Body of pancreas (tissue), 4 donors: Measurements from ENCODE around the gene MAN2A2. TPM values are rescaled to one million over a fixed set of nuclear protein-coding genes. Genes with fewer than 3 reads are reported as not detected.
A peak's percentile ranks its signal among the peaks of the same experiment; 100 is the strongest.

Source experiments
- ATAC-seq: fragments of 150-250 bp; one replicate; pipeline ENCODE4 v1.9.1; 2016
- DNase-seq, 4 donors: peaks; one replicate each; pipeline ENCODE4 v3.0.0-alpha.2; 2019
- H3K27ac ChIP-seq, 4 donors: fragments of 200-600 bp; sonication (generic); 1 replicate in 3 of 4; 2 replicates in 1 of 4; pipeline versions ENCODE4 v1.5.1 to v1.6.1; 2016 to 2019; ENCODE audit warnings: mild to moderate bottlenecking in 1 of 4, mixed read lengths in 1 of 4, moderate library complexity in 1 of 4
- H3K27me3 ChIP-seq, 2 donors: fragments of 200-600 bp; sonication (generic); one replicate each; pipeline ENCODE4 v1.6.0; 2016; ENCODE audit warnings: mild to moderate bottlenecking in 1 of 2
- H3K36me3 ChIP-seq, 2 donors: fragments of 200-600 bp; sonication (generic); replicated peaks in 1 of 2; 2 replicates each; pipeline ENCODE4 v1.5.1; 2016; ENCODE audit warnings: low read depth in 2 of 2; ENCODE audit not compliant: insufficient read depth in 1 of 2
- H3K4me1 ChIP-seq: fragments of 200-600 bp; sonication (generic); one replicate; pipeline ENCODE4 v1.6.0; 2016
- H3K4me3 ChIP-seq, 2 donors: fragments of 200-600 bp; sonication (generic); 1 replicate in 1 of 2; 2 replicates in 1 of 2; pipeline ENCODE4 v1.5.1; 2016 to 2019
- H3K9me3 ChIP-seq, 3 donors: fragments of 200-600 bp; sonication (generic); 1 replicate in 2 of 3; 2 replicates in 1 of 3; pipeline ENCODE4 v1.5.1; 2016
- POLR2A ChIP-seq, 3 donors: fragments of 450-650 bp; IDR thresholded peaks; one replicate each; pipeline ENCODE4 v1.6.1; 2016; ENCODE audit warnings: antibody characterized with exemption in 3 of 3, mild to moderate bottlenecking in 2 of 3
- WGBS, 2 donors: methylation state at CpG; one replicate each; pipeline ENCODE4 v1.1.5; 2017; 5-methylcytosine and 5-hydroxymethylcytosine counted together
- intact Hi-C: fragments of 100-400 bp; cut with DNase I; formaldehyde crosslinking; loops from one replicate; pipeline ENCODE4 v1.15.1; 2023
- total RNA-seq, 2 donors: library from RNA; depleted of rRNA; stranded (reverse); fragments of >200 nt; gene quantifications; one replicate each; pipeline ENCODE4 v1.1.0, GENCODE V29; 2016
- TF ChIP-seq, protein P1 (sequence below), 7 experiments: fragments of 450-650 bp in 4 of 7; fragments of 200-600 bp in 3 of 7; sonication (generic) in 3 of 7; IDR thresholded peaks; one replicate each; pipeline ENCODE4 v1.5.1; 2016 to 2019; ENCODE audit warnings: antibody characterized with exemption in 7 of 7

The MAN2A2 gene
- total RNA-seq, 2 donors from 2014 or later = 78.9 to 138 TPM

DNA sequence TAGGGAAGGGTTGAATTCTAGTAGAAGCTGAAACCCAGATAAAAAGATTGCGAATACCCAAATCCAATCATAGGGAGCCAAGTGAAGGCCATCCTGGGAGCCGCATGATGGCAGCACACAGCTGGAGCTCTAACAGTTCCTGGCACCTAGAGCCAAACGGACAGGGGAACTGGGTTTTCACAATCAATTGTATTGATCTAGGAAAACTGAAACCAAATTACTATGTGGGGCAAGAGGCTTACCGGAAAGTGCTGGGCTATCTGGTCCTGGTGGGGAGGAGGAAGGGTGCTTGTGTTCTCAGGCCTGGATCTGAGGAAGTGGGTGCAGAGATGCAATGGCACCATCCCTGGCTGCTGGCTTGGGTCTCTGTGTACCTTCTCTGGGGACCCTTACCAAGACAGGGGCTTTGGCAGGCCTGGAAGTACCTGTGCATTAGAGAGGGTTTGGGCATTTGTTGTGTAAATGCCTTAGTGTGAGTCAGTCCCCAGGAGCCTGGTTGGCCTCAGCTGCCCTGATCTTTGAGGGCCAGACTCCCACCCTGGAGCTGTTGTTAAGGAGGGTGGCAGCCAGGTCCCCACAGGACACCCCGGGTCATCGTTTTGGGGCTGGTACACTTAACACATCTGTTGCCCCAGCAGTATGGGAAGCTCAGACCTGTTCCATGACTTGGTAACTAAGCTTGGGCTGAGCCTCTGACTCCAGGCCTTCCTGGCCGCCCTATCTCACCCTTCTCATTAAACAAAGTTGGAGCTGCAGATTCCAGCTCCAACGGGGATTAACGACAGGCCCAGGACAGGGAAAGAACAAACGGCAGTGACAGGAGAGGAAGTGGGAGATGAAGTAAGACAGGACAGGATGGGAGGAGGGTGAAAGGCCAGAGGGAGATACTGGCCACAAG lies 43.6 kb upstream of the MAN2A2 start:
- peak; percentile 69 for ATAC-seq
- Histone ChIP-seq H3K27me3 (no peaks in the 10 kb centered on the region), H3K4me1 (peaks cover 37% of the 10 kb centered on the region), H3K4me3 (no peak overlapping the region), H3K36me3 (no peaks in the 10 kb centered on the region), H3K9me3 (no peaks in the 10 kb centered on the region), H3K27ac (peak overlapping the region; percentile 65 to 75 (median 69))
- intact Hi-C loops = no loop called here
- no peak for TF ChIP-seq POLR2A (IDR thresholded peaks at IDR 0.05)
- TF ChIP-seq, protein P1, sequence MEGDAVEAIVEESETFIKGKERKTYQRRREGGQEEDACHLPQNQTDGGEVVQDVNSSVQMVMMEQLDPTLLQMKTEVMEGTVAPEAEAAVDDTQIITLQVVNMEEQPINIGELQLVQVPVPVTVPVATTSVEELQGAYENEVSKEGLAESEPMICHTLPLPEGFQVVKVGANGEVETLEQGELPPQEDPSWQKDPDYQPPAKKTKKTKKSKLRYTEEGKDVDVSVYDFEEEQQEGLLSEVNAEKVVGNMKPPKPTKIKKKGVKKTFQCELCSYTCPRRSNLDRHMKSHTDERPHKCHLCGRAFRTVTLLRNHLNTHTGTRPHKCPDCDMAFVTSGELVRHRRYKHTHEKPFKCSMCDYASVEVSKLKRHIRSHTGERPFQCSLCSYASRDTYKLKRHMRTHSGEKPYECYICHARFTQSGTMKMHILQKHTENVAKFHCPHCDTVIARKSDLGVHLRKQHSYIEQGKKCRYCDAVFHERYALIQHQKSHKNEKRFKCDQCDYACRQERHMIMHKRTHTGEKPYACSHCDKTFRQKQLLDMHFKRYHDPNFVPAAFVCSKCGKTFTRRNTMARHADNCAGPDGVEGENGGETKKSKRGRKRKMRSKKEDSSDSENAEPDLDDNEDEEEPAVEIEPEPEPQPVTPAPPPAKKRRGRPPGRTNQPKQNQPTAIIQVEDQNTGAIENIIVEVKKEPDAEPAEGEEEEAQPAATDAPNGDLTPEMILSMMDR (IDR thresholded peaks at IDR 0.05) = peak; percentile 18 to 73 (median 68)
- WGBS, 2 donors = 22 to 28% methylated on average over 10 of the region's 10 CpGs
- DNase-seq = peak; percentile 69 to 80 (median 78)

DNA sequence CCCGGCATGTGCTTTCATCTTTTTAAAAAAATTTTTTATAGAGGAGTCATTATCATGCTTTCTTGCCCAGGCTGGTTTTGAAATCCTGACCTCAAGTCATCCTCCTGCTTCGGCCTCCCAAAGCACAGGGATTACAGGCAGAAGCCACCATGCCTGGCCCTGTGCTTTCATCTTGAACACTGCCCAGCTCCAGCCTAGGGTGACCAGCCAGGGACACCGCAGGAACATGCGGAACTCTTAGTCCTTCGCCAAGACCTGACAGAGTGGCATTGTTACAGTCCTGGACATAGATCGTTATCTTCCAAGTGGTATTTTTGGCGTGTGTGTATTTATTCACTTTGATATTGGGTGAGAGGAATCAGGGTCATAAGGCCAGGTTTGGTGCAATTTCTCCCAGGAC lies 42.7 kb upstream of the MAN2A2 start:
- TF ChIP-seq, protein P1 (IDR thresholded peaks at IDR 0.05) = no peak
- no peak for TF ChIP-seq POLR2A (IDR thresholded peaks at IDR 0.05)
- DNase-seq (peak; percentile 61 to 75 (median 70)), ATAC-seq (peak; percentile 79)
- no peaks in the 10 kb centered on the region for H3K9me3 ChIP-seq
- H3K4me1 ChIP-seq = peaks cover 37% of the 10 kb centered on the region
- no peak overlapping the region for H3K4me3 ChIP-seq
- intact Hi-C loops = no loop called here
- 34 to 48% methylated on average over 7 of the region's 7 CpGs for WGBS, 2 donors
- H3K27me3 ChIP-seq = no peaks in the 10 kb centered on the region
- peak overlapping the region; percentile 68 to 75 (median 72) for H3K27ac ChIP-seq
- no peaks in the 10 kb centered on the region for H3K36me3 ChIP-seq

DNA sequence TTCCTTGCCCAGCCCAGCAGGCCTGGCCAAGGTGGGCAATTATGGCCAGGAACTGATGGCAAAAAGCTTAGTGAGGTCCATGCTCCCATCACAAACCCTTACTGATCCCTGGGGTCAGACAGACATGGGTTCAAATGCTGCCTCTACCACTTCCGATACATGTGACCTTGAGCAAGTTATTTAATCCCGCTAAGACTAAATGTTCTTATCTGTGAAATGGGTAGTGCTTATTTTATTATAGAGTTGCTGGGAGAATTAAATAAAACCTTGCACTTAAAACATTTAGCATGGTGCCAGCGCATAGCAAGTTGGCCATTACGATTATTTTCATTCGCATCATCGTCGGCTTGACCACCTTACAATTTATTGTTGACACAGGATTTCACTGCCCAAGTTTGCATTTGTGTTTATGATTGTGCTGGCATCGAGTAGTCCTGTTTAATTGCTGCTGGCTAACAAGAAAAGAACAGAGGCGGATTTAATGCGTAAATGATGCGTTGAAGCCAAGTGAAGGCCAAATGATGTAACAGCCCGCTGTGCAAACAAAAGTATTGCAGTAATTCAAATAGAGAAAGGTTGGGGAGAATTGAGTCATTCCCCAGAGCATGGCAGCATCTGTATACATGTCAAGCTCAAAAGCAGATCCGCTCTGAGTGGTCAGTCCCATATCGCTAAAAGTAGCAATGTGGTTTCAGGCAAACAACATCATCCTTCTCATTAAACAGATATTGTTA lies 42.0 kb upstream of the MAN2A2 start:
- Histone ChIP-seq H3K27ac (peak overlapping the region; percentile 68 to 75 (median 72)), H3K4me1 (peaks cover 38% of the 10 kb centered on the region)
- 62 to 64% methylated on average over 14 of the region's 14 CpGs for WGBS, 2 donors

DNA sequence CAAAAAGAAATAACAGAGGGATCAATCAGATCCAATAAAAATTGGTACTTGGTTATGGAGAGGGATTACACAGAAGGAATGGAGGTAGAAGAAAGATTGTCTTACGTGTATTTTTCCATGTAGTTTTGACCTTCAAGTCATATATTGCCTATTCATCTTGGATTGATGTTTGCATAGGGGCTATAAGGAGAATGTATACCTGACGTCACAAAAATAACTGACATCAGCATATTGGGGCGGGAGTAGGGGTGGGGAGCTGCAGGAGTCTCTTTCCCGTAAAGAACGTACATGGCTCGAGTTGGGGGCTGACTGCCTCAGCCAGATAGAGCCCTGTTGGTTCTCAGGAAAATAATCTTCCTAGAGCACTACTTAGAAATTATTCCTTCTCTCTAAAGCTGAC lies 40.6 kb upstream of the MAN2A2 start:
- TF ChIP-seq, protein P1 (IDR thresholded peaks at IDR 0.05) = no peak
- no peak for TF ChIP-seq POLR2A (IDR thresholded peaks at IDR 0.05)
- Histone ChIP-seq H3K4me3 (no peak overlapping the region), H3K4me1 (peaks cover 51% of the 10 kb centered on the region), H3K36me3 (no peaks in the 10 kb centered on the region), H3K27ac (peak overlapping the region in 2 of 4 donors; percentile 10 to 54), H3K9me3 (no peaks in the 10 kb centered on the region), H3K27me3 (no peaks in the 10 kb centered on the region)
- 87 to 88% methylated on average over 6 of the region's 6 CpGs for WGBS, 2 donors
- intact Hi-C loops = no loop called here
- ATAC-seq (no peak), DNase-seq (no peak)

More for the DNA sequence above, 42.0 kb upstream of the MAN2A2 start:
- no peaks in the 10 kb centered on the region for H3K9me3 ChIP-seq
- H3K4me3 ChIP-seq = no peak overlapping the region
- DNase-seq (peak in 3 of 4 donors; percentile 51 to 73 (median 71)), ATAC-seq (peak; percentile 41)
- no peaks in the 10 kb centered on the region for H3K36me3 ChIP-seq
- H3K27me3 ChIP-seq = no peaks in the 10 kb centered on the region
- TF ChIP-seq, protein P1 (IDR thresholded peaks at IDR 0.05) = no peak
- no peak for TF ChIP-seq POLR2A (IDR thresholded peaks at IDR 0.05)
- intact Hi-C loops = no loop called here
